ENCODE data around the gene KRT81.

- no peak for TF ChIP-seq EZH2 (IDR thresholded peaks at IDR 0.05; ENCODE audit: insufficient read depth, poor library complexity, severe bottlenecking)
- no peak for TF ChIP-seq EZH2phosphoT487 (IDR thresholded peaks at IDR 0.05; ENCODE audit: insufficient read depth, low read depth)
Measured at GRCh38 chr12:52249511-52250047, 41.8 kb downstream of the KRT81 start.
